KBM-7 (cell line): ENCODE results near the gene KLHDC10.
"Not testable (repeated sequence)": the region's sequence is repeated elsewhere in the genome, so short reads cannot be mapped to it uniquely, and the experiment has no call there.

ENCODE experiments used
- DNase-seq: peaks from one replicate; pipeline ENCODE4 v3.0.0-alpha.2; 2015
- in situ Hi-C: fragments of 300-500 bp; cut with MboI; formaldehyde crosslinking; loops from 2 replicates; pipeline ENCODE4 v1.14.3; 2020; ENCODE audit warnings: low sequenced_read_pairs, low pct_unique_long_range_greater_than_20kb, mixed read lengths

The KLHDC10 gene

GRCh38 chr7:130112093-130112492 lies 41.8 kb downstream of the KLHDC10 start:
- DNase-seq: no peak
- in situ Hi-C loops: no loop called here

GRCh38 chr7:130112662-130113425 lies 42.5 kb downstream of the KLHDC10 start:
- DNase-seq: no peak
- in situ Hi-C loops: no loop called here

GRCh38 chr7:130113426-130113805 lies 43.1 kb downstream of the KLHDC10 start:
- in situ Hi-C loops, DNase-seq: not testable (repeated sequence)

- no peak for DNase-seq
Observed at GRCh38 chr7:130113887-130114286, 43.6 kb downstream of the KLHDC10 start.

GRCh38 chr7:130114374-130114773 lies 44.0 kb downstream of the KLHDC10 start:
- no peak for DNase-seq

More at GRCh38 chr7:130113887-130114286, 43.6 kb downstream of the KLHDC10 start:
- in situ Hi-C loops: no loop called here

GRCh38 chr7:130114776-130115175 lies 44.4 kb downstream of the KLHDC10 start:
- DNase-seq: no peak
- in situ Hi-C loops: no loop called here

More at GRCh38 chr7:130114374-130114773, 44.0 kb downstream of the KLHDC10 start:
- in situ Hi-C loops: no loop called here

GRCh38 chr7:130118294-130118693 lies 48.0 kb downstream of the KLHDC10 start:
- in situ Hi-C loops: no loop called here
- DNase-seq: no peak

GRCh38 chr7:130118801-130119200 lies 48.5 kb downstream of the KLHDC10 start:
- in situ Hi-C loops: no loop called here
- no peak for DNase-seq

GRCh38 chr7:130123501-130123900 lies 53.2 kb downstream of the KLHDC10 start:
- DNase-seq: no peak
- in situ Hi-C loops: no loop called here

GRCh38 chr7:130124711-130125110 lies 54.4 kb downstream of the KLHDC10 start:
- no peak for DNase-seq
- in situ Hi-C loops: no loop called here

GRCh38 chr7:130126840-130127239 lies 56.5 kb downstream of the KLHDC10 start:
- in situ Hi-C loops, DNase-seq: not testable (repeated sequence)

GRCh38 chr7:130127404-130127803 lies 57.1 kb downstream of the KLHDC10 start:
- DNase-seq: no peak
- in situ Hi-C loops: no loop called here

- in situ Hi-C loops: no loop called here
- no peak for DNase-seq
Observed at GRCh38 chr7:130127821-130128317, 57.5 kb downstream of the KLHDC10 start.

- no peak for DNase-seq
- in situ Hi-C loops: no loop called here
Observed at GRCh38 chr7:130129011-130129411, 58.7 kb downstream of the KLHDC10 start.

GRCh38 chr7:130131191-130131834 lies 61.0 kb downstream of the KLHDC10 start:
- no peak for DNase-seq
- in situ Hi-C loops: no loop called here

- DNase-seq: no peak
Observed at GRCh38 chr7:130131964-130132875, 61.9 kb downstream of the KLHDC10 start.

GRCh38 chr7:130133029-130133782 lies 62.9 kb downstream of the KLHDC10 start:
- no peak for DNase-seq
- in situ Hi-C loops: no loop called here

More at GRCh38 chr7:130131964-130132875, 61.9 kb downstream of the KLHDC10 start:
- in situ Hi-C loops: no loop called here

GRCh38 chr7:130134106-130134636 lies 63.8 kb downstream of the KLHDC10 start:
- in situ Hi-C loops: no loop called here
- no peak for DNase-seq
